Body of pancreas (tissue), 4 donors: ENCODE results near the gene GPR37L1.

Experiments used
- POLR2A ChIP-seq, 3 donors: fragments of 450-650 bp; IDR thresholded peaks; one replicate each; pipeline ENCODE4 v1.6.1; 2016; ENCODE audit warnings: antibody characterized with exemption in 3 of 3, mild to moderate bottlenecking in 2 of 3
- TF ChIP-seq, protein P1 (sequence below), 7 experiments: fragments of 450-650 bp in 4 of 7; fragments of 200-600 bp in 3 of 7; sonication (generic) in 3 of 7; IDR thresholded peaks; one replicate each; pipeline ENCODE4 v1.5.1; 2016 to 2019; ENCODE audit warnings: antibody characterized with exemption in 7 of 7

DNA sequence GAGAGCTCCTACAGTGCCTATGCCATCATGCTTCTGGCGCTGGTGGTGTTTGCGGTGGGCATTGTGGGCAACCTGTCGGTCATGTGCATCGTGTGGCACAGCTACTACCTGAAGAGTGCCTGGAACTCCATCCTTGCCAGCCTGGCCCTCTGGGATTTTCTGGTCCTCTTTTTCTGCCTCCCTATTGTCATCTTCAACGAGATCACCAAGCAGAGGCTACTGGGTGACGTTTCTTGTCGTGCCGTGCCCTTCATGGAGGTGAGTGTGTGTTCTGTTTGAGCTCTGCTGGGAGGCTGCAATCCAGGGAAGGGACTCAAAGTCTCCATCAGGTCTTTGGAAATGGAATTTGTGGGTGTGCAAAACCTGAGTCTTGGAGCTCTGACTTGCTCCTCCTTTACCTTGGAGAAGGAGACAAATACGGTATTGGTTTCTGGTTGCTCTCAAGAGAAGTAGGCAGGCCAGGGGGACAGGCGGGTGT, 658 bp downstream of the GPR37L1 start:
- TF ChIP-seq POLR2A (IDR thresholded peaks at IDR 0.05), result no peak
- TF ChIP-seq, protein P1, sequence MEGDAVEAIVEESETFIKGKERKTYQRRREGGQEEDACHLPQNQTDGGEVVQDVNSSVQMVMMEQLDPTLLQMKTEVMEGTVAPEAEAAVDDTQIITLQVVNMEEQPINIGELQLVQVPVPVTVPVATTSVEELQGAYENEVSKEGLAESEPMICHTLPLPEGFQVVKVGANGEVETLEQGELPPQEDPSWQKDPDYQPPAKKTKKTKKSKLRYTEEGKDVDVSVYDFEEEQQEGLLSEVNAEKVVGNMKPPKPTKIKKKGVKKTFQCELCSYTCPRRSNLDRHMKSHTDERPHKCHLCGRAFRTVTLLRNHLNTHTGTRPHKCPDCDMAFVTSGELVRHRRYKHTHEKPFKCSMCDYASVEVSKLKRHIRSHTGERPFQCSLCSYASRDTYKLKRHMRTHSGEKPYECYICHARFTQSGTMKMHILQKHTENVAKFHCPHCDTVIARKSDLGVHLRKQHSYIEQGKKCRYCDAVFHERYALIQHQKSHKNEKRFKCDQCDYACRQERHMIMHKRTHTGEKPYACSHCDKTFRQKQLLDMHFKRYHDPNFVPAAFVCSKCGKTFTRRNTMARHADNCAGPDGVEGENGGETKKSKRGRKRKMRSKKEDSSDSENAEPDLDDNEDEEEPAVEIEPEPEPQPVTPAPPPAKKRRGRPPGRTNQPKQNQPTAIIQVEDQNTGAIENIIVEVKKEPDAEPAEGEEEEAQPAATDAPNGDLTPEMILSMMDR (IDR thresholded peaks at IDR 0.05), result no peak
